ENCODE data around the gene USP19.

- TF ChIP-seq CTCF (IDR thresholded peaks at IDR 0.05; ENCODE audit: low read depth, low read length) = no peak
- TF ChIP-seq MAX (IDR thresholded peaks at IDR 0.05; ENCODE audit: low read depth, low read length) = no peak
Observed at GRCh38 chr3:49122022-49122421, 1.4 kb upstream of the USP19 start.
